HCT116 (cell line): Measurements from ENCODE around the gene RHOG. TPM values are rescaled to one million over a fixed set of nuclear protein-coding genes. Genes with fewer than 3 reads are reported as not detected.

Source experiments
- ATAC-seq: fragments of 200-7000 bp; cut with Tn5 transposase; 2 replicates; pipeline ENCODE4 v1.9.1; 2020; ENCODE audit warnings: mild to moderate bottlenecking, moderate library complexity
- BruUV-seq: library from RNA; stranded (reverse); fragments of 400-500 nt; replicated peaks from 2 replicates; lab custom pipeline; 2021; lab: Mats Ljungman, UMichigan
- CTCF ChIA-PET: fragments of 300-600 bp; sonication (Branson Sonifier 250); formaldehyde crosslinking; loops from one replicate; lab custom pipeline; 2021; ENCODE audit warnings: antibody characterized with exemption; lab: Charles Lee
- POLR2A ChIA-PET: fragments of 300-600, 350-600 bp; sonication (Branson Sonifier 250); formaldehyde crosslinking; loops from one replicate; lab custom pipeline; 2021; ENCODE audit warnings: antibody characterized with exemption; lab: Charles Lee
- RAD21 ChIA-PET, 2 experiments: fragments of 300-600 bp; sonication (Branson Sonifier 250); formaldehyde crosslinking; loops; one replicate each; lab custom pipeline; 2023; ENCODE audit warnings: low total read pairs in 2 of 2; ENCODE audit not compliant: uncharacterized antibody in 2 of 2, unreplicated experiment in 2 of 2, low non-redundant PET in 1 of 2; lab: Charles Lee
- DNase-seq: peaks from one replicate; pipeline ENCODE4 v3.0.0-alpha.2; 2010; ENCODE audit warnings: low read depth, low spot score
- H2AFZ ChIP-seq: fragments of 200-600 bp; shearing (Covaris generic), sonication (generic); 2 replicates; pipeline ENCODE4 v1.6.1; 2017; ENCODE audit warnings: low read depth, mixed run types, mixed read lengths, antibody characterized with exemption, low read length; ENCODE audit not compliant: poor library complexity, severe bottlenecking
- H3K27ac ChIP-seq: 2 replicates; pipeline ENCODE4 v1.5.1; 2012; ENCODE audit warnings: low read depth, low read length
- H3K27me3 ChIP-seq: fragments of 200-600 bp; sonication (generic); 2 replicates; pipeline ENCODE4 v1.6.1; 2016; ENCODE audit warnings: mixed run types, low read length, mixed read lengths; ENCODE audit not compliant: insufficient read depth
- H3K36me3 ChIP-seq, 2 experiments: fragments of 200-500 bp in 1 of 2; fragments of 200-600 bp in 1 of 2; sonication (Bioruptor generic) in 1 of 2; sonication (generic) in 1 of 2; 2 replicates each; pipeline versions ENCODE4 v1.5.1 to v1.6.1; 2014 to 2016; ENCODE audit warnings: low read length in 2 of 2, inconsistent platforms in 1 of 2, mixed read lengths in 1 of 2, mixed run types in 1 of 2; ENCODE audit not compliant: insufficient read depth in 2 of 2, control insufficient read depth in 1 of 2
- H3K4me1 ChIP-seq, 2 experiments: fragments of 200-600 bp in 1 of 2; sonication (generic) in 1 of 2; 2 replicates each; pipeline versions ENCODE4 v1.5.1 to v1.6.1; 2012 to 2017; ENCODE audit warnings: low read length in 2 of 2, inconsistent platforms in 1 of 2, mild to moderate bottlenecking in 1 of 2, mixed read lengths in 1 of 2, mixed run types in 1 of 2, moderate library complexity in 1 of 2; ENCODE audit not compliant: insufficient read depth in 2 of 2, control insufficient read depth in 1 of 2
- H3K4me2 ChIP-seq: fragments of 200-600 bp; sonication (generic); 2 replicates; pipeline ENCODE4 v1.6.1; 2017; ENCODE audit warnings: mixed run types, low read length, mixed read lengths
- H3K4me3 ChIP-seq, 2 experiments: fragments of 200-600 bp in 1 of 2; sonication (generic) in 1 of 2; replicated peaks in 1 of 2; 2 replicates each; pipeline ENCODE4 v1.5.1; 2011 to 2016; ENCODE audit warnings: low read length in 2 of 2, control low read depth in 1 of 2, low read depth in 1 of 2, mild to moderate bottlenecking in 1 of 2, mixed read lengths in 1 of 2, mixed run types in 1 of 2
- H3K79me2 ChIP-seq: fragments of 200-600 bp; sonication (generic); 2 replicates; pipeline ENCODE4 v1.6.1; 2017; ENCODE audit warnings: mild to moderate bottlenecking, mixed run types, low read length, moderate library complexity, mixed read lengths; ENCODE audit not compliant: insufficient read depth
- H3K9ac ChIP-seq: fragments of 200-600 bp; sonication (generic); 2 replicates; pipeline ENCODE4 v1.6.1; 2016; ENCODE audit warnings: low read length, mixed read lengths
- H3K9me2 ChIP-seq: fragments of 200-600 bp; sonication (generic), shearing (Covaris generic); 2 replicates; pipeline ENCODE4 v1.6.1; 2017; ENCODE audit warnings: mixed run types, mild to moderate bottlenecking, moderate library complexity; ENCODE audit not compliant: insufficient read depth
- H3K9me3 ChIP-seq, 2 experiments: fragments of 200-500 bp in 1 of 2; fragments of 200-600 bp in 1 of 2; sonication (Bioruptor generic) in 1 of 2; sonication (generic) in 1 of 2; 2 replicates each; pipeline ENCODE4 v1.6.1; 2014 to 2017; ENCODE audit warnings: low read length in 2 of 2, mixed read lengths in 2 of 2, inconsistent platforms in 1 of 2, low read depth in 1 of 2, mild to moderate bottlenecking in 1 of 2, mixed run types in 1 of 2, moderate library complexity in 1 of 2; ENCODE audit not compliant: control insufficient read depth in 1 of 2, insufficient read depth in 1 of 2
- H4K20me1 ChIP-seq: fragments of 200-600 bp; sonication (generic), shearing (Covaris generic); 2 replicates; pipeline ENCODE4 v1.6.1; 2017; ENCODE audit warnings: mixed run types, mild to moderate bottlenecking, moderate library complexity; ENCODE audit not compliant: insufficient read depth
- CEBPB ChIP-seq: IDR thresholded peaks from 2 replicates; pipeline ENCODE4 v1.6.1; 2012; ENCODE audit warnings: low read depth
- EGR1 ChIP-seq: IDR thresholded peaks from 2 replicates; pipeline ENCODE4 v1.6.1; 2012; ENCODE audit warnings: low read depth
- EZH2 ChIP-seq: fragments of 200-600 bp; sonication (generic); IDR thresholded peaks from 2 replicates; pipeline ENCODE4 v1.6.1; 2017; ENCODE audit warnings: antibody characterized with exemption, mixed run types
- EZH2phosphoT487 ChIP-seq: fragments of 200-600 bp; IDR thresholded peaks from 2 replicates; pipeline ENCODE4 v1.6.1; 2018; ENCODE audit warnings: antibody characterized with exemption, borderline replicate concordance
- FOSL1 ChIP-seq: IDR thresholded peaks from 2 replicates; pipeline ENCODE4 v1.6.1; 2012; ENCODE audit warnings: low read depth
- JUND ChIP-seq: IDR thresholded peaks from 2 replicates; pipeline ENCODE4 v1.6.1; 2012
- RAD21 ChIP-seq: IDR thresholded peaks from 2 replicates; pipeline ENCODE4 v1.6.1; 2012; ENCODE audit warnings: low read depth, mild to moderate bottlenecking
- SP1 ChIP-seq: IDR thresholded peaks from 2 replicates; pipeline ENCODE4 v1.6.1; 2012; ENCODE audit warnings: low read depth
- TCF7L2 ChIP-seq: IDR thresholded peaks from 2 replicates; pipeline ENCODE4 v1.7.0; 2011; ENCODE audit warnings: borderline replicate concordance, inconsistent platforms; ENCODE audit not compliant: insufficient read depth, insufficient read length; ENCODE audit errors: extremely low read depth
- YY1 ChIP-seq: IDR thresholded peaks from 2 replicates; pipeline ENCODE4 v1.6.1; 2011; ENCODE audit warnings: low read length, low read depth, moderate library complexity, mild to moderate bottlenecking; ENCODE audit not compliant: insufficient replicate concordance; ENCODE audit errors: extremely low read depth
- ZNF274 ChIP-seq: fragments of 200-500 bp; sonication (Bioruptor generic); IDR thresholded peaks from 2 replicates; pipeline ENCODE4 v1.6.1; 2014; ENCODE audit warnings: mild to moderate bottlenecking, low read depth, low read length, inconsistent platforms
- intact Hi-C: fragments of 100-400 bp; cut with micrococcal nuclease; formaldehyde crosslinking; loops from 2 replicates; pipeline ENCODE4 v1.10.0; 2022
- total RNA-seq: library from RNA; stranded (reverse); gene quantifications from one replicate; pipeline ENCODE4 v1.2.1, GENCODE V29; 2021; ENCODE audit not compliant: unreplicated experiment
- TF ChIP-seq, protein P1 (sequence below): IDR thresholded peaks from 2 replicates; pipeline ENCODE4 v1.6.1; 2012
- TF ChIP-seq, protein P2 (sequence below): IDR thresholded peaks from 2 replicates; pipeline ENCODE4 v1.6.1; 2012
- TF ChIP-seq, protein P3 (sequence below): IDR thresholded peaks from 2 replicates; pipeline ENCODE4 v1.6.1; 2012; ENCODE audit warnings: low read depth
- TF ChIP-seq, protein P4 (sequence below), 3 experiments: fragments of 200-600 bp in 1 of 3; sonication (generic) in 1 of 3; IDR thresholded peaks in 2 of 3; conservative IDR thresholded peaks in 1 of 3; 2 replicates each; pipeline ENCODE4 v1.5.1; 2012 to 2017; ENCODE audit warnings: low read depth in 2 of 3, low read length in 2 of 3, antibody characterized with exemption in 1 of 3, borderline replicate concordance in 1 of 3, control low read depth in 1 of 3, mild to moderate bottlenecking in 1 of 3, mixed read lengths in 1 of 3, mixed run types in 1 of 3, moderate library complexity in 1 of 3; ENCODE audit not compliant: insufficient read depth in 1 of 3

RHOG gene
- total RNA-seq, 1 experiment from 2014 or later = 49.1 TPM

DNA sequence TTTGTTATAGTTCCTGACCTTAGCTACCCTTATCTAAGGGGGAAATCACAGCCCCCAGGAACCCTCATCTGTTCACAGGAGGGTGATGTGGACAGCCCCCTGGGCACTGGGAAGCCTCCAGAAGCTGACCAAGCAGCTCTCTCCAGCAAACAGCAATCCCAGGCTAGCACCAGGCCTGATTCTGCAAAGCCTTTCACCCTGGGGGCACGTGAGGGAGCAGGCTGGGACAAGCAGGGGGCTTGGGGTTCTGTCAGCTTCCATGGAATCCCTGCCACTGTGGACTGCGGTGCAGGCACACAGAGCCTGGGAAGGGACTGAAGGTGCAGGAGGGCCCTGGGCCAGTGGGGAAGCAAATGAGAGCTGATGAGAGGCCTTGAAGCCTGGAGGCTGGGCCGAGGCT is 30.3 kb downstream of the RHOG start:
- intact Hi-C loops = no loop called here
- Histone ChIP-seq H3K27ac (no peak overlapping the region), H3K9me3 (no peaks in the 10 kb centered on the region), H3K36me3 (no peaks in the 10 kb centered on the region; a peak in 1 of 4 replicates), H3K9ac (no peak overlapping the region), H3K4me3 (no peak overlapping the region), H3K27me3 (no peaks in the 10 kb centered on the region), H4K20me1 (no peaks in the 10 kb centered on the region), H2AFZ (no peak overlapping the region), H3K79me2 (no peaks in the 10 kb centered on the region), H3K4me2 (no peak overlapping the region), H3K4me1 (peaks cover 5 to 19% of the 10 kb centered on the region in 2 experiments; a peak in 3 of 4 replicates), H3K9me2 (no peaks in the 10 kb centered on the region)
- ChIA-PET RAD21 (no interaction called here), CTCF (no interaction called here), POLR2A (interaction anchor here (0.6 kb wide), 1 partner anchor 13 kb away, joined by 3 read pairs; the partner anchor contains the start of gene NUP98)
- ATAC-seq (no peak), DNase-seq (no peak)
- TF ChIP-seq EZH2 = no peak
- no peak for TF ChIP-seq EZH2phosphoT487
- no TSS peak for BruUV-seq

DNA sequence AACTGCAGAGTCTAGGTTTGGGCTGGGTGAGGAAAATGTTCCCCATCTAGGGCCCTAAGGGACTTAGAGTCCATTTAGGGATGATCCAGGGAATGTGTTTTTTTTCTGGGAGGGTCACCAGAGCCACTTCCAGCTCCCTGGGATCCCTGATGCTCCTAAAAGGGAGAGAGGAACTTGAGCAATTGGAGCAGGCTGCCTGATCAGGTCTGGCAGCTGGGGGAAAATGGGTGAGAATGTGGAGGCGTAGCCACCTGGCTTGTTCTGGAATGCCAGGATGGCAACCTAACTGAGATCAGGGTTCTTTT is 31.2 kb downstream of the RHOG start:
- H3K27me3 ChIP-seq = no peaks in the 10 kb centered on the region
- H3K36me3 ChIP-seq = no peaks in the 10 kb centered on the region; a peak in 1 of 4 replicates
- peak overlapping the region; percentile 81; the same call in 1 of the 2 replicates for H3K9ac ChIP-seq
- BruUV-seq = no TSS peak
- ChIA-PET RAD21 (no interaction called here), CTCF (interaction anchor here (1.1 to 3.1 kb wide), 4 partner anchors 11 to 45 kb away, joined by 4 to 22 read pairs (median 11); partner anchors contain the start of genes NUP98 and STIM1), POLR2A (interaction anchor here (1.6 to 2.0 kb wide), 2 partner anchors 12 to 15 kb away, joined by 3 to 7 read pairs; partner anchors contain the start of gene NUP98)
- peaks cover 5 to 19% of the 10 kb centered on the region in 2 experiments; a peak in 3 of 4 replicates for H3K4me1 ChIP-seq
- DNase-seq (no peak), ATAC-seq (no peak)
- no peak overlapping the region; the same call in 1 of the 2 replicates for H3K27ac ChIP-seq
- H4K20me1 ChIP-seq = no peaks in the 10 kb centered on the region
- peak overlapping the region; percentile 81 to 85; a peak in 3 of 4 replicates for H3K4me3 ChIP-seq
- intact Hi-C loops = no loop called here
- no peak overlapping the region for H2AFZ ChIP-seq
- no peaks in the 10 kb centered on the region for H3K9me3 ChIP-seq
- H3K4me2 ChIP-seq = peak overlapping the region; percentile 90
- no peaks in the 10 kb centered on the region for H3K9me2 ChIP-seq
- H3K79me2 ChIP-seq = no peaks in the 10 kb centered on the region
- TF ChIP-seq EZH2 (no peak), JUND (no peak), YY1 (no peak), SP1 (no peak), EGR1 (no peak), ZNF274 (no peak), TCF7L2 (no peak), RAD21 (no peak), FOSL1 (no peak), CEBPB (no peak)
- TF ChIP-seq, protein P1, sequence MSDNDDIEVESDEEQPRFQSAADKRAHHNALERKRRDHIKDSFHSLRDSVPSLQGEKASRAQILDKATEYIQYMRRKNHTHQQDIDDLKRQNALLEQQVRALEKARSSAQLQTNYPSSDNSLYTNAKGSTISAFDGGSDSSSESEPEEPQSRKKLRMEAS = no peak
- TF ChIP-seq, protein P2, sequence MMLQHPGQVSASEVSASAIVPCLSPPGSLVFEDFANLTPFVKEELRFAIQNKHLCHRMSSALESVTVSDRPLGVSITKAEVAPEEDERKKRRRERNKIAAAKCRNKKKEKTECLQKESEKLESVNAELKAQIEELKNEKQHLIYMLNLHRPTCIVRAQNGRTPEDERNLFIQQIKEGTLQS = no peak
- TF ChIP-seq, protein P3, sequence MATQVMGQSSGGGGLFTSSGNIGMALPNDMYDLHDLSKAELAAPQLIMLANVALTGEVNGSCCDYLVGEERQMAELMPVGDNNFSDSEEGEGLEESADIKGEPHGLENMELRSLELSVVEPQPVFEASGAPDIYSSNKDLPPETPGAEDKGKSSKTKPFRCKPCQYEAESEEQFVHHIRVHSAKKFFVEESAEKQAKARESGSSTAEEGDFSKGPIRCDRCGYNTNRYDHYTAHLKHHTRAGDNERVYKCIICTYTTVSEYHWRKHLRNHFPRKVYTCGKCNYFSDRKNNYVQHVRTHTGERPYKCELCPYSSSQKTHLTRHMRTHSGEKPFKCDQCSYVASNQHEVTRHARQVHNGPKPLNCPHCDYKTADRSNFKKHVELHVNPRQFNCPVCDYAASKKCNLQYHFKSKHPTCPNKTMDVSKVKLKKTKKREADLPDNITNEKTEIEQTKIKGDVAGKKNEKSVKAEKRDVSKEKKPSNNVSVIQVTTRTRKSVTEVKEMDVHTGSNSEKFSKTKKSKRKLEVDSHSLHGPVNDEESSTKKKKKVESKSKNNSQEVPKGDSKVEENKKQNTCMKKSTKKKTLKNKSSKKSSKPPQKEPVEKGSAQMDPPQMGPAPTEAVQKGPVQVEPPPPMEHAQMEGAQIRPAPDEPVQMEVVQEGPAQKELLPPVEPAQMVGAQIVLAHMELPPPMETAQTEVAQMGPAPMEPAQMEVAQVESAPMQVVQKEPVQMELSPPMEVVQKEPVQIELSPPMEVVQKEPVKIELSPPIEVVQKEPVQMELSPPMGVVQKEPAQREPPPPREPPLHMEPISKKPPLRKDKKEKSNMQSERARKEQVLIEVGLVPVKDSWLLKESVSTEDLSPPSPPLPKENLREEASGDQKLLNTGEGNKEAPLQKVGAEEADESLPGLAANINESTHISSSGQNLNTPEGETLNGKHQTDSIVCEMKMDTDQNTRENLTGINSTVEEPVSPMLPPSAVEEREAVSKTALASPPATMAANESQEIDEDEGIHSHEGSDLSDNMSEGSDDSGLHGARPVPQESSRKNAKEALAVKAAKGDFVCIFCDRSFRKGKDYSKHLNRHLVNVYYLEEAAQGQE = no peak
- TF ChIP-seq, protein P4, sequence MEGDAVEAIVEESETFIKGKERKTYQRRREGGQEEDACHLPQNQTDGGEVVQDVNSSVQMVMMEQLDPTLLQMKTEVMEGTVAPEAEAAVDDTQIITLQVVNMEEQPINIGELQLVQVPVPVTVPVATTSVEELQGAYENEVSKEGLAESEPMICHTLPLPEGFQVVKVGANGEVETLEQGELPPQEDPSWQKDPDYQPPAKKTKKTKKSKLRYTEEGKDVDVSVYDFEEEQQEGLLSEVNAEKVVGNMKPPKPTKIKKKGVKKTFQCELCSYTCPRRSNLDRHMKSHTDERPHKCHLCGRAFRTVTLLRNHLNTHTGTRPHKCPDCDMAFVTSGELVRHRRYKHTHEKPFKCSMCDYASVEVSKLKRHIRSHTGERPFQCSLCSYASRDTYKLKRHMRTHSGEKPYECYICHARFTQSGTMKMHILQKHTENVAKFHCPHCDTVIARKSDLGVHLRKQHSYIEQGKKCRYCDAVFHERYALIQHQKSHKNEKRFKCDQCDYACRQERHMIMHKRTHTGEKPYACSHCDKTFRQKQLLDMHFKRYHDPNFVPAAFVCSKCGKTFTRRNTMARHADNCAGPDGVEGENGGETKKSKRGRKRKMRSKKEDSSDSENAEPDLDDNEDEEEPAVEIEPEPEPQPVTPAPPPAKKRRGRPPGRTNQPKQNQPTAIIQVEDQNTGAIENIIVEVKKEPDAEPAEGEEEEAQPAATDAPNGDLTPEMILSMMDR (IDR thresholded peaks at IDR 0.05 in 2 of 3, conservative IDR thresholded peaks at IDR 0.05 in 1 of 3; ENCODE audit: borderline replicate concordance in 1 of 3, insufficient read depth in 1 of 3, low read depth in 2 of 3, low read length in 2 of 3) = no peak
